Embryonic facial prominence (tissue), 1 donor: Measurements from ENCODE around the gene ROPN1L.

Experiments
- DNase-seq: peaks from one replicate; pipeline ENCODE4 v3.0.0-alpha.2; 2016; ENCODE audit errors: extremely low spot score

Gene ROPN1L

DNA sequence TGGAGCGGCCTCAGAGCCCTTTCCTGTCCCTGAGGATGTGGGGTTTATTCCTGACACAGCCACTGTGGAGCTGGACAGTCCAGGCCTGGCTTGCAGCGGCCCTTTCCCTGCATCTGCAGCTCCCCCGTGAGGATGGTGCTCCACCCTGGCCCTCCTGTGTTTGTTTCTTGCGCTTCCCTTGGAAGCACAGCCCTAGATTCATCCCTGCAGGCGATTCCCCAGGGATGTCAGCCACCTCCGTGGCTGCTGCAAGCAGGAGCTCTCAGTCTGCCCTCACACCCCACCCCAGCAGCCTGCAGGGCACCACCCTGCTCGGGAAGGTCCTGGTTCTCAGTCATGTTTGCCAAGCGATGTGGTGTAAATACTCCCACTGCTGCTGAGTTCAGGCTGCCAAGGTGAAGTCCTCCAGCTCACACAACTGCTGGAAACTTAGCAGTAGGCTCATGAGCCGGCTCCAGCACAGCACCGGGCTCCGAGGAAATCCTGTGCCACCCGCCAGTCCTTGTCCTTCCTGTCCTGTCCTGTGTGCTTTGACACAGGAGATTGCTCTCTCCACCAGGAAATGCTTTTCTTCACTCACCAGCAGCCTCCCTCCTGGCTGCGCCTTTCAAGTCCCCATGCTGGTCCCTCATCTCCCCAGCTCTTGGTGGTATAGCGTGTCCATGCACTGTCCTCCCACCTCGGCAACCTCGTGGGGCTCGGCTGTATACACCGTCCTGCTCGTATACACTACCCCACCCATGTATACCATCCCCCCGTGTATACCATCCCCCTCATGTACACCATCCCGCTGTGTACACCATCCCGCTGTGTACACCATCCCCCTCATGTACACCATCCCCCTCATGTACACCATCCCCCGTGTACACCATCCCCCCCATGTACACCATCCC, 16.2 kb downstream of the ROPN1L start:
- no peak for DNase-seq

DNA sequence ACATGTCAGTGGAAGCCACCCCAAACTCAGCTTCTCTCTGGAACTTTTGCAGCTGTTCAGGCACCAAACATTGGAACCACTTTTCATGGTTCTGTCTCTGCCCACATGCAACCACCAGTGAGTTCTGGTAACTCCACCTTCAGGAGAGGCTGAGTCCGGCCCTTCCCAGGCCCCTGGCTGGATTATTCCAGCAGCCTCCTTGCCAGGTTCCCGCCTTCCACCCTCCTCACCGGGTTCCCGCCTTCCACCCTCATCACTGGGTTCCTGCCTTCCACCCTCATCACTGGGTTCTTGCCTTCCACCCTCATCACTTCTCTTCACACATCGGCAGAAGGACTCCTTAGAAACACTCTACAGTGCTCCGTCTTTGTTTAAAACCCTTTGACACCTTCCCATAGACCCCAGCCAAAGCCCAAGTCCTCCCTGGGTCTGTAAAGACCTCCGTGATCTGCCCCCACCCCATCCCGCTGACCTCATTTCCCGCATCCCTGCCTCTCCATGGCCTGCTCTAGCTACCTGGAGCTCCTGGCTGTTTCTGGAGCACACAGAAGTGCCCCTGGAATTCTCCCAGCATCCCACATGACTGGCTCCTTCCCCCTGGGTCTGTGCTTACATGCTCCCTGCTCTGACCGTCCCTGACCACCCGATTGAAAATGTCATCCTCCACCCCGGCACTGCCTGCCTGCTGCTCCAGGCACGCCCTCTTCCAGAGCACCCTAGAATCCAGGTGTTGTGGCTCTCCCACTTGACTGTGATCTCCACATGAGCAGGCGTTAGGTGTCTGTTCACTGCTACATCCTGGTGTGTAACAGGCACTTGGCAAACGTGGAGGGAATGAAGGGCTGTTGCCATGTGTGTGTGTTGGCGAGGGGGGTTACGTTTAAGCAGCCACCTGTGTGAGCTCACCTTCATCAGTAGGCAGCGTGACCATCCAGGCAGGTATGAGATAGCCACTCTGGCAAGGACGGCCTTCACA, 17.7 kb downstream of the ROPN1L start:
- DNase-seq = no peak

DNA sequence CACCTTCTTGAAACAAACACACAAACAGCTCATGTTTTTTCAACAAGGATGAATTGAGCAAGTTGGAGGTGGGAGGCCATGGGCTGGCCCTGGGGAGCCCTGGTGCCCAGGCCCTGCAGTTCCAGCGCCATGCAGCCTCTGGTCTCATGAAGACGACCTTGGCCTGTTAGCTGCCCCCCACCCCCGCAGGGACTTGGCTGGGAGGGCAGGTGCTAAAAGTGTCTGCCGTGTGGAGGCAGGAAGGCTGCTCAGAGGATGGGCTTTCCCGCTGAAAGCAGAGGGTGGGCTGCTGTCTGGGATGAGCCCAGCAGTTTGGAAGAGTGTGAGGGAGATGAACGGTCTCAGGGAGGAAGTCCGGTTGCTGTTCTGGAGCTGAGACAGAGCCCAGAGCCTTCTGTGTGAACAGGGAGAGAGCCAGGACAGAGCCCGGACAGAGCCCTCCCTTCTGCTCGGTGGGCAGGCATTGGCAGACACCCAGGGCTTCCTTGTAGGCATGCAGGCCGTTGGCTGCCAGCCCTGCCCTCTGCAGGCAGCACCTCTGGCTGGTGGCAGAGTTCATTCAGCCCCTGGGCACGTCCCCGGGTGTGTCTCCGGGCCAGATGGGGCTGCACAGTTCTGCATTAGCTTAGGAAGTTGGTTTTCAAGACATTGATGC, 18.7 kb downstream of the ROPN1L start:
- no peak for DNase-seq

DNA sequence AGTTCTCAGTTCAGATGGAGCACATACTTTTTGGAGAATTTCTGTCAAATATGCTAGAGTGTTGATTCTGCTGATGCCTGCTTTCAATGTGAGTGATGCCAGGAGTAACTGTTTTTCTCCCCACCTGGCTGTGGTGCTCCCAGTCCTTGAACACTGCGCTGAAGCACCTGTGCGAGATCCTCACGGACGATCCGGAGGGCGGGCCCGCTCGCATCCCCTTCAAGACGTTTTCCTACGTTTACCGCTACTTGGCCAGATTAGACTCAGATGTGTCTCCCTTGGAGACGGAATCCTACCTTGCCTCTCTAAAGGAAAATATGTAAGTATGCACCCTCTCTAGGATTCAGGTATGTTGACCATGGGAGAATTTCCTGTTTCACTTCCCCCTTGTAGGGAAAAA, 19.4 kb downstream of the ROPN1L start:
- DNase-seq = no peak

DNA sequence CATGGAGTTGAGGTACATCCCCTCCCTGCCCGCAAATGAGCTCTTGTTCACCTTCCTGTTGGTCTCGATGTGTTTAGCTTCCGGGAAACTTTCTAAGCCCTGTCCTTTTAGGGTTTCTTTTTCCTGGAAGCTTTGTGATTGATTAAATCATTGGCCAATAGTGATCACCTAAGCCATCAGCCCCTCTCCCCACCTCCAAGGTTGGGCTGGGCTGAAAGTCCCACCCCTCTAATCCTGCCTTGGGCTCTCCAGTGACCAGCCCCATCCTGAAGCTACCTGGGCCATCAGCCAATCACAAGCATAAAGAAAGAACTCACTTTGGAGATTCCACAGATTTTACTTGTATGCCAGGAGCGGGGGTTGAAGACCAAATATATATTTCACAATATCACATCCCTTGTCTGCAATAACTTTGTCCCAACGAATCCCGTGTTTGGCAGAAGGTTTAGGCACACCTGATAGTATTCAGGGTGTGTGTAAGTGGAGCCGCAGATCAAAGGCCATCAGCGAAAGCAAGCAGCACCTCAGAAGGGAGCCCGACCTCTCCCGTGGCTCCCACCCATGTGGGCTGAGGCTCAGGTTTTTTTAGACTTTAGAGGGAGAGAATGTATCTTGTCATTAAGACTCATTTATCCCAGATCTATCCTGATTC, 20.4 kb downstream of the ROPN1L start:
- DNase-seq = no peak

DNA sequence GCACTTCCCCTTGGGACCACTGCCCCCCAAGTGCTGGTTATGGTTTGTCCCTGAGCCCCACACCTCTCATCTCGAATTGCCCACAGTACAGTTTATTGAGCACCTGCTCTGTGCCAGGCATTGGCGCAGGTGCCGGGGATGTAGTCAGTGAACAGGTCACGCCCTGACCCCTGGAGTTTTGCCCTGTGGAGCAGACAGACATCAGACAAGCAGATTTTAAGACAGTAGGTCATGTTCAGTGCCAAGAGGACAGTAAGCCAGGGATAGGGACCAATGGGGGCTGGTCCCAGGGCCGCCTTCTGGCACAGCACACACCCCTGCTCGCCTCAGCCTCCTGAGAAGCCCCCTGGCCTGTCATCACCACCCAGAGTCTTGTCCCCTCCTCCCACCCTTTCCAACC, 21.9 kb downstream of the ROPN1L start:
- DNase-seq = no peak

DNA sequence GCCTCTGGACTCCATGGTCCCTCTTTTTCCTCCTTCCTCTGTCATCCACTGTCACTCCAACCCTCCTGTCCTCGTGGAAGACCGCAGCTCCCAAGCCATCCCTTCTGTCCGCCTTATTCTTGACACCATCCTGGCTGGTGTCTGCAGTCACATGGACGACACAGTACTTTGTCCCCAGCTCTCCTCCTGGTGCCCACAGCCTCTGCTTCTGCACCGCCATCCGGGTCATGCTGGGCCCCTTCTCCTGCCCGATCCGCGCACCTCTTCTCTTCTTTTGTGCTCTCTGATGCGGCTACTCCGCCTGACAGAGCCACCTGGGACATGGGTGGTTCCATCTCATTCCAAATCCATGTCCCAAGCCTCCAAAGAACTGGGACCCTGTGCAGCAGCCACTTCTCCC, 22.5 kb downstream of the ROPN1L start:
- DNase-seq = no peak

DNA sequence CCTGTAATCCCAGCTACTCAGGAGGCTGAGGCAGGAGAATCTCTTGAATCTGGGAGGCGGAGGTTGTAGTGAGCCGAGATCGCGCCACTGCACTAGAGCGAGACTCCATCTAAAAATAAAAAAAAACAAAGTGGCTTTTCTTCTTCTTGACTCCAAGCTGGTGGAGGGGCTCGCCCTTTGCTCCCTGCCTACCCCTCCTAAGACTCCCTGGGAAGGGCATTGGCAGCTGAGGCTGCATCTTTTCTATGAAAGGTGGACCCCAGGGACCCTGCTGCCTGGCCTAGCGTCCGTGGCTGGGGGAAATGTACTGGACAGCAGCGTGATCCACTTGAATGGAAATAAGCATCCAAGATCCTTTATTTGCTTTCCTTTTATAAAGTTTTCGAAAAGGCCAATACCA, 24.0 kb downstream of the ROPN1L start:
- no peak for DNase-seq

DNA sequence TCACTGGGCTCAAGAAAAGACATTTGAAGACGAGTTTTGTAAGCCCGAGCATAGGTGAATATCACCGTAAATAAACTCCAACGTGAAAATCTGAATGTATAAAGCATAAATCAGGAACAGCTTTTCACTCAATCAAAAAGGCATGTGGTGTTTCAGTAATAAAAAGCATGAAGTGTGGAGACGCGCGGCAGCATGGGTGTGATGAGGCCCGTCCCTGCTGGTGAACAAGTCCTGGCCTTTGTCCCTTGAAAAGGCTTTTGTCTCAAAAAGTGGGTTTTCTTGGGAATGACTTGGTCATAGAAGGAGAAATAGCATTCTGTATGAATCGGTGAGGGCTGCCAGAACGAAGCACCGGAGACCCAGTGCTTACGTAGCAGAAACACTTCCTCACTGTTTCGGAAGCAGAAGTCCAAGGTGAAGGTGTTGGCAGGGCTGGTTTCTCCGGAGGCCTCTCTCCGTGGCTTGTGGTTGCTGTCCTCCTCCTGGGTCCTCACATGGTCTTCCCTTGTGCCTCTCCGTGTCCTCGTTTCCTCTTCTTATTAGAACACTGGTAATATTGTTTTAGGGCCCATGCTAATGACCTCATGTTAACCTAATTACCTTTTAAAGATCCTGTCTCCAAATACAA, 24.9 kb downstream of the ROPN1L start:
- DNase-seq = no peak

DNA sequence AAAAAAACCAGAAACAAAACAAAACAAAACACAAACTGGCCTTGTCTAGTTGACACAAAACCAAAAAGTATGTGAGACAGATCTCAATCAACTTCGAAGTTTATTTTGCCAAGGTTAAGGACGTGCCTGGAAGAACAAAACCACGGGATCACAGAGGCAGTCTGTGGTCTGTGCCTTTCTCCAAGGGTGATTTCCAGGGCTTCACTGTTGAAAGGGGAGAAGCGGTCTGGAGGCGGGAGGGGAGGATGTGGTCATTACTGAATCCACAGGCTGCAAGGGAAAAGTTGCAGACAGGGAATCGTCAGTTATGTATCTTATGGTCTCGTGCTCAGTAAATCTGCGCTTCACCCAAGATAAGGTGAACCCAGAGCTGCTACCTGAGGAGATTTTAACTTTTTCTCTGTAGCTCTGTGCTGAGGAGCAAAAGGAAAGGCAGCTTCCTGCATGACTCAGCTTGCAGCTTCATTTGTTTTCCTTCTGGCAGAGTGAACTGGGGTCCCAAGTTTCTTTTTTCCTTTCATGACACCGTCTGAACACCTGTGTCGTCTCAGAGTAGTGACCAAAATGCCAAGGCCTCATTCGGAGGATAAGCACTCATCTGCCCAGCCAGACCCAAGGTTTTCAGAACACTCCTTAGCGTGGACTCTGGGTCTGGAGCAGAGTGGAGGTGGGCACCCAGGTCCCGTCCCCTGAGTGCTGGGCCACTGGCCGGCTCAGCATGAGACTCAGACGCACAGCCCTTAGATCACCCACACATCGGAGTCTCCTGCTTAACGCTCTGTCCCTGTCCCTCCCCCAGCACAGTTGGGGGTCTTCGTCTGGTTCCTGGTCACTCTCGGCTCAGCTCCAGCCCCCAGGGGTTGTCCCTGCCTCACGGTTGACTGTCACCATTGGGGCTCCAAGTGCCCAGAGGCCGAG, 25.9 kb downstream of the ROPN1L start:
- DNase-seq = no peak

DNA sequence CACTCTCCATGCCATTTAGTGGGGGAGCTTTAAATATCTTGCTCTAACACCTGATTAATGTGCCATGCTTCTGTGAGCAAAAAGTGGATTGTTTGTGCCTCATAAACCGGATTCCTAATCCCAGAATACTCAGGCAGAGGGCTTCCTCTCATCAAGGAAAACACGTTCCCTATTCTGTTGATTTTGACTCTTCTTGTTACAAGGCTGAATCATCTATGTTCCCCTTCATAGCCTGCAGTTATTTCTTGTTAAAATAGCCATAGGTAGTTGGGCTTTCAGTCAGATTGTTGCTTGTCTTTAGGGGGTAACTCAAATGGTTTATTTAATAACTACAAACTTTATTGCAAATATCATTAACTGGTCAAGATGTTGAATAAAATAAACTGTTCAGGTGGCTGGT, 26.6 kb downstream of the ROPN1L start:
- no peak for DNase-seq

DNA sequence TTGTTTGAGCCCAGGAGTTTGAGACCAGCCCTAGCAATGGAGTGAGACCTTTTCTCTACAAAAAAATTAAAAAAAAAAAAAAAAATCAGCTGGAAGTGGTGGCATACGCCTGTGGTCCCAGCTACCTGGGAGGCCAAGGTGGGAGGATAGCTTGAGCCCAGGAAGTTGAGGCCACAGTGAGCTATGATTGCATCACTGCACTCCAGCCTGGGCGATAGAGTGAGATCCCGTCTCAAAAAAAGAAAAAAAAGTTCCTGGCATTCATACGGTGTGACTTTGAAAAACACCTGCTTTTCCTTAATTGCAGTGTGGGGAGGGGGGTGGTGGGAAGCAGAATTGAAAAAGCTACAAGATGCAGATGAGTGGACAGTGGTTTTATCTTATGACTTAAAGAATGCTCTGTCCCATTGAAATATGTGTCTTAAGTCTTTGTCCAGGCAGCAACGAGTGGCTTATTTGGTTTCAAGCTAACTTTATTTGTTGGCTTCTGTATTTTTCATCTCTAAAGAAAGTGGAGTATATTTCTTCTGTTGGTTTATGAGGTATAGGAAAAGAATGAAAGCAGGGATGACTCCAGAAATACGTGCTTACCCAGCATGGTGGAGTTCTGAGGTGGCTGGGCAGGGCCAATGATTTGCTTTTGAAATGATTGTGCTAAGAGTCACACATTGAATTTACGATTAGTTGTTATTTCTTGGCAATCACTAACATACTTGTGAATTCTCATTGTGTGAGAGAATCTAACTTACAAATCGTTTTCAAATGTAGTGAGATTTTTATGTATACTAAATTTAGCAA, 27.8 kb downstream of the ROPN1L start:
- DNase-seq = no peak

DNA sequence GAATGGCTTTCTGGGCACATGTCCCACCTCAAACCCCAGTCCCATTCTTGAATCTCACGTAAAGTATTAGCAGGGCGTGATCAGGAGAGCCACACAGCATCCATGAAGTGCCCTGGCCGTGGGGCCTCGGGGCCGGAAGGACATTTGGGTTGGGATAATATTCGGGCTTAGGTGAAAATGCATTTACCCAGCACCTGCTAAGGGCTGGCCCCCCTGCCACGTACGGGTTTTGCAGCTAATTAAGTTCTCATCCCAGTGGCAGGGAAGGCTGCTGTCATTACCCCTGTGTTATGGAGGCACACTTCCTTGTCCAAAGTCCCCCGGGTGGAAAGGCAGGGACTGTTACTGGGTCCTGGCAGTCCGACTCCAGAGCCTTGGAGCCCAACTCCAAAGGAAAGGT, 29.0 kb downstream of the ROPN1L start:
- DNase-seq = no peak

DNA sequence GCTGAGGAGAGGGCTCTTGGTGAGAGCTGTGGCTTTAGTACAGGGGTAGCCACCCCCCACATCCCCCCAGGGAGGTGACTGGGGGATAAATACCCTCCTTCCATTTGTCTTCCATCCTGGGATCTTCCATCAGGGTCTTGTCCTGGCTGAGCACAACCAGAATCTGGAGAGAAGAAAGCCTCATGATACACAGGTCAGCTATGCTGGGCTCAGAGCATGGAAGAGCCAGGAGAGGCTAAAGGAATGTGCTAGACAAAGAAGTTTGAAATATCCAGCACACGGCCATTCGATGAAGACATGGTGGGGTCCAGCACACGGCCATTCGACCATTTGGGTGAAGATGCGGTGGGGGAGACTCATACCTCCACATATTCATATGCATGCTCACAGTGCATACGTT, 30.0 kb downstream of the ROPN1L start:
- DNase-seq = no peak

DNA sequence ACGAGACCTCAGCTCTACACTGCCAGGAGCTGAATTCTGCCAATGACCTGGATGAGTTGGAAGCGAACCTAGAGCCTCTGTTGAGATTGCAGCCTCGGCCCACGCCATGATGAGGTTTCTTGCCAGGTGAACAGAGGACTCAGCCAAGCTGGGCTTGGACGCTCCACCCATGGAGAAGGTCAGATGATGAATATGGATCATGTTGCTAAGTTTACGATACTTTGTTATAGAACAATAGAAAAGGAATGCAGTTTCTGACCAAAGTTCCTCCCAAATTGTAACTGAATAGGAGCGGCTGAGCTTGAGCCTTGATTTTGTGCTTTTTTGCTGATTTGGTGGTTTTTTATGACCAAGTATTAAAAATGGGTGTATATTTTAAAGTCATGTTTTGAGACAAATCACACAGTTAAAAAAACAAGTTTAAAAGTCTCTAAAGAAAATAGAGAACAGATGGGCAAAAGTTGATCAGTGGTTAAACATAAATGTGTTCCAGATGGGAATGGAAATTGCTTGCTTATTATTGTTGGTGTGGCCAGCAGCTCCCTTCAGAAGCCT, 32.9 kb downstream of the ROPN1L start:
- no peak for DNase-seq

DNA sequence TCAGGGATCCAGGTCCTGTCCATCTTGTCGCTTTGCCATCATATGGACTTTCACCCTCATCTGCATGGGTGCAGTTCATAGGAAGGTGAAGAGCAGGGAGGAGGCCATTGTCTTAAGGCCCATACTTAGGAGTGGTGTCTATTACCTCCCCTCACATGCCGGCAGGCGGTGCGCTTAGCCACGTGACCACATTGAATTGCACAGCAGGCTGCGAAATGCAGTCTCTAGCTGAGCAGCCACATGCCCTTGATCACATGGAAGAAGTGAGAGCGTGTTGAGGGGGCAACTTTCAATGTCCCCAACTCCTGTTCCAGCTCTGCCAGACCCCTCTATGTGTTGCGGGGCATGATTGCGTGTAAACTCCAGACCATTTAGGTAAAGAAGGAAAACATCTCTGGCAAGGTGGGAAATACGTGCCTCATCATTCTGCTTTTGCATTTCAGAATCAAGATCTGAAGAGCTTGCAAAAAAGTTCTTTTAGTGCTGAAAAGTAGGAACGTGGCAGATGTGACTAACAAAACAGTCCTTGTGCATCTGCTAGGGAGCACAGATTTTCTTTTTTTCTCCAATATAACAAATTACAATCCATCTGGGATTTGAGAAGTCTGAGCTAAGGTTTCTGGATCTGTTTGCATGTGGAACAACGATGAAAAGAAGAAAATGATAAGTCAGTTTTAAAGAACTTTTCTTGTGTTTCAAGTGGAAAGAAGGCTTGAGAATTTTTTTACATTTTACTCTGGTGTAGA, 34.4 kb downstream of the ROPN1L start:
- DNase-seq = no peak

DNA sequence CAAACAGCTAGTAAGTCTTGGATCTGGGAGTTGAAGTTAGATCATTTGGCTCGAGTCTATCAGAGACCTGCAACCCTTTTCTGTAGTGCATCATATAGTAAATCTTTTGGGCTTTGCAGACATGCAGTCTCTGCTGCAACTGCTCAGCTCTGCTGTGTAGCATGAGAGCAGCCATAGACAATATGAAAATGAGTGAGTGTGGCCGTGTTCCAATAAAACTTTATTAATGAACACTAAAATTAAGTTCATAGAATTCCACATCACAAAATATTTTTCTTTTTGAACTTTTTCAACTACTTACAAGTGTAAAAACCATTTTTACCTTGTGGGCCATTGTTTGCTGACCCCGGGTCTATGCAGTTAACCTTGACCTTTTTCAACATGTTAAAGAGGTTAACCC, 35.2 kb downstream of the ROPN1L start:
- DNase-seq = no peak

DNA sequence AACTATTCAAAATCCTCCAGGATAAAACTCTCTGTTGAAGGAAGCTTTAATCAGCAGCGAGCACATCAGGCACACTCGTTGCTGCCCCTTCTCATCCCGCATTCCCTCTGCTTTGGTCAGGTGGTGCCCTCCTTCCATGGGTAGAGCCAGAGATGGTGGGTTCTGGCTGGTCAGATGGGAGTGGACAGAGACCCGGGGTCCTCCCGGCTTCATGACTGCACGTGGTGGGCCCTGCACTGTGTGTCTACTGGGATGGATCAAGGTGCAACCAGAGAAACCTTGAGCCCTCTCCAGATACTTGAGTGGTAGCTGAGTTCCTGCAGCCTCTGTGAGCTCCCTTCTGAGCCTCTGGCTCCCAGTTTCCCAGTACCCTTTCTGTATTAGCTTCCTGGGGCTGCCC, 36.3 kb downstream of the ROPN1L start:
- no peak for DNase-seq
